PC-9 (cell line): ENCODE measurements around the gene LRRK1. TPM values are rescaled to one million over a fixed set of nuclear protein-coding genes. Genes with fewer than 3 reads are reported as not detected.

ENCODE experiments used
- BruUV-seq: library from RNA; stranded (reverse); fragments of 400-500 nt; replicated peaks from 2 replicates; lab custom pipeline; 2021; lab: Mats Ljungman, UMichigan
- CTCF ChIA-PET: fragments of 300-600 bp; sonication (Branson Sonifier 250); formaldehyde crosslinking; loops from one replicate; lab custom pipeline; 2022; ENCODE audit warnings: antibody characterized with exemption; lab: Charles Lee
- POLR2A ChIA-PET: fragments of 300-600 bp; sonication (Branson Sonifier 250); formaldehyde crosslinking; loops from one replicate; lab custom pipeline; 2022; ENCODE audit warnings: antibody characterized with exemption; ENCODE audit not compliant: unreplicated experiment; lab: Charles Lee
- DNase-seq, 2 experiments: peaks; one replicate each; pipeline versions ENCODE4 v3.0.0 to v3.0.0-alpha.2; 2015 to 2022; ENCODE audit warnings: mixed read lengths in 1 of 2
- H2AFZ ChIP-seq: fragments of 200-600 bp; sonication (generic); 2 replicates; pipeline ENCODE4 v1.8.1; 2017; ENCODE audit warnings: antibody characterized with exemption
- H3F3A ChIP-seq: fragments of 200-600 bp; sonication (generic); 2 replicates; pipeline ENCODE4 v1.8.1; 2017; ENCODE audit warnings: antibody characterized with exemption, mild to moderate bottlenecking, low read depth; ENCODE audit not compliant: insufficient read depth
- H3K27ac ChIP-seq: fragments of 200-600 bp; sonication (generic); 2 replicates; pipeline ENCODE4 v1.6.1; 2016; ENCODE audit warnings: mixed run types
- H3K27me3 ChIP-seq: fragments of 200-600 bp; sonication (generic); 2 replicates; pipeline ENCODE4 v1.6.1; 2016; ENCODE audit warnings: low read depth, mixed run types; ENCODE audit not compliant: insufficient read depth
- H3K36me3 ChIP-seq: fragments of 200-600 bp; sonication (generic); 2 replicates; pipeline ENCODE4 v1.6.1; 2016; ENCODE audit warnings: low read depth, mixed run types
- H3K4me1 ChIP-seq: fragments of 200-600 bp; sonication (generic); replicated peaks from 2 replicates; pipeline ENCODE4 v1.6.1; 2016; ENCODE audit warnings: mixed run types; ENCODE audit not compliant: insufficient read depth
- H3K4me2 ChIP-seq: fragments of 200-600 bp; sonication (generic); 2 replicates; pipeline ENCODE4 v1.6.1; 2017; ENCODE audit warnings: mixed run types
- H3K4me3 ChIP-seq: fragments of 200-600 bp; sonication (generic); 2 replicates; pipeline ENCODE4 v1.6.1; 2016; ENCODE audit warnings: mixed run types
- H3K79me2 ChIP-seq: fragments of 200-600 bp; sonication (generic); 2 replicates; pipeline ENCODE4 v1.6.1; 2017; ENCODE audit warnings: low read depth, mixed run types
- H3K9me2 ChIP-seq: fragments of 200-600 bp; sonication (generic); 2 replicates; pipeline ENCODE4 v1.8.1; 2017; ENCODE audit warnings: mild to moderate bottlenecking; ENCODE audit not compliant: insufficient read depth
- H3K9me3 ChIP-seq: fragments of 200-600 bp; sonication (generic); 2 replicates; pipeline ENCODE4 v1.8.1; 2016; ENCODE audit warnings: low read depth; ENCODE audit not compliant: insufficient read depth
- H4K20me1 ChIP-seq: fragments of 200-600 bp; sonication (generic); 2 replicates; pipeline ENCODE4 v1.8.1; 2017; ENCODE audit not compliant: insufficient read depth
- CTCF ChIP-seq: fragments of 200-600 bp; sonication (generic); conservative IDR thresholded peaks from 2 replicates; pipeline ENCODE4 v1.6.1; 2017; ENCODE audit warnings: mixed run types, antibody characterized with exemption, mild to moderate bottlenecking, moderate library complexity
- EZH2 ChIP-seq: fragments of 200-600 bp; sonication (generic); IDR thresholded peaks from 2 replicates; pipeline ENCODE4 v1.8.0; 2017; ENCODE audit warnings: antibody characterized with exemption, low read depth
- intact Hi-C: fragments of 100-400 bp; cut with micrococcal nuclease; formaldehyde crosslinking; loops from one replicate; pipeline ENCODE4 v1.10.0; 2022; ENCODE audit not compliant: unreplicated experiment
- total RNA-seq: library from RNA; stranded (reverse); gene quantifications from 2 replicates; pipeline ENCODE4 v1.2.3, GENCODE V29; 2021

LRRK1 gene
- total RNA-seq, 1 experiment from 2014 or later: 15.7 TPM

- Histone ChIP-seq H3K4me3 (no peak overlapping the region), H3K4me2 (no peak overlapping the region), H3F3A (no peaks in the 10 kb centered on the region), H3K9me2 (no peaks in the 10 kb centered on the region), H2AFZ (no peak overlapping the region), H3K4me1 (no peaks in the 10 kb centered on the region), H4K20me1 (no peaks in the 10 kb centered on the region), H3K9me3 (no peaks in the 10 kb centered on the region; the same call in none of the 2 replicates), H3K27me3 (no peaks in the 10 kb centered on the region), H3K36me3 (peaks cover 5% of the 10 kb centered on the region; the same call in 1 of the 2 replicates), H3K27ac (no peak overlapping the region), H3K79me2 (no peaks in the 10 kb centered on the region)
- CTCF ChIA-PET: no interaction called here
- no peak for DNase-seq
- POLR2A ChIA-PET: no interaction called here
- no TSS peak for BruUV-seq
- intact Hi-C loops: no loop called here
- TF ChIP-seq CTCF (no peak), EZH2 (no peak)
Observed at GRCh38 chr15:101031213-101031612, 112.1 kb downstream of the LRRK1 start.

- TF ChIP-seq EZH2 (no peak), CTCF (no peak)
- no peaks in the 10 kb centered on the region for H4K20me1 ChIP-seq
- H3K4me3 ChIP-seq: no peak overlapping the region
- H3K36me3 ChIP-seq: peaks cover 5% of the 10 kb centered on the region; the same call in 1 of the 2 replicates
- no peak overlapping the region for H3K4me2 ChIP-seq
- ChIA-PET CTCF (no interaction called here), POLR2A (no interaction called here)
- no peaks in the 10 kb centered on the region for H3K9me2 ChIP-seq
- no peaks in the 10 kb centered on the region for H3K27me3 ChIP-seq
- H3K79me2 ChIP-seq: no peaks in the 10 kb centered on the region
- H3K27ac ChIP-seq: no peak overlapping the region
- no peaks in the 10 kb centered on the region for H3F3A ChIP-seq
- no TSS peak for BruUV-seq
- no peaks in the 10 kb centered on the region; the same call in none of the 2 replicates for H3K9me3 ChIP-seq
- no peak overlapping the region for H2AFZ ChIP-seq
- H3K4me1 ChIP-seq: no peaks in the 10 kb centered on the region
- no peak for DNase-seq
- intact Hi-C loops: no loop called here
Observed at GRCh38 chr15:101033801-101034200, 114.6 kb downstream of the LRRK1 start.

- no peaks in the 10 kb centered on the region; the same call in none of the 2 replicates for H3K9me3 ChIP-seq
- ChIA-PET CTCF (no interaction called here), POLR2A (no interaction called here)
- peaks cover 5% of the 10 kb centered on the region; the same call in 1 of the 2 replicates for H3F3A ChIP-seq
- no TSS peak for BruUV-seq
- no peaks in the 10 kb centered on the region for H3K4me1 ChIP-seq
- no peak for TF ChIP-seq EZH2
- no peak for TF ChIP-seq CTCF
- no peaks in the 10 kb centered on the region for H3K79me2 ChIP-seq
- no peak overlapping the region for H2AFZ ChIP-seq
- H3K9me2 ChIP-seq: no peaks in the 10 kb centered on the region
- H3K27me3 ChIP-seq: no peaks in the 10 kb centered on the region
- peaks cover 5% of the 10 kb centered on the region; the same call in 1 of the 2 replicates for H3K36me3 ChIP-seq
- H3K27ac ChIP-seq: no peak overlapping the region
- no peak overlapping the region for H3K4me3 ChIP-seq
- no peaks in the 10 kb centered on the region for H4K20me1 ChIP-seq
- intact Hi-C loops: no loop called here
- no peak for DNase-seq
- no peak overlapping the region for H3K4me2 ChIP-seq
Observed at GRCh38 chr15:101035611-101036010, 116.5 kb downstream of the LRRK1 start.
